Loucy (cell line): ENCODE results near the gene ATP6V0E2.

ENCODE experiments used
- H2AFZ ChIP-seq: fragments of 200-600 bp; sonication (generic); 2 replicates; pipeline ENCODE4 v1.6.0; 2016; ENCODE audit warnings: antibody characterized with exemption, mild to moderate bottlenecking, low read length, moderate library complexity
- H3F3A ChIP-seq: fragments of 200-600 bp; 2 replicates; pipeline ENCODE4 v1.6.0; 2016; ENCODE audit warnings: antibody characterized with exemption, low read depth, mild to moderate bottlenecking
- H3K27me3 ChIP-seq: fragments of 200-600 bp; sonication (generic); 2 replicates; pipeline ENCODE4 v1.6.1; 2014; ENCODE audit warnings: low read length, mild to moderate bottlenecking; ENCODE audit not compliant: insufficient read depth, poor library complexity, severe bottlenecking
- H3K36me3 ChIP-seq: fragments of 200-600 bp; sonication (generic); 2 replicates; pipeline ENCODE4 v1.6.1; 2016; ENCODE audit warnings: low read length; ENCODE audit not compliant: insufficient read depth
- H3K4me1 ChIP-seq: fragments of 200-600 bp; sonication (generic); 2 replicates; pipeline ENCODE4 v1.5.1; 2014; ENCODE audit warnings: low read length, mild to moderate bottlenecking; ENCODE audit not compliant: insufficient read depth, poor library complexity, severe bottlenecking
- H3K4me2 ChIP-seq: fragments of 200-600 bp; sonication (generic); 2 replicates; pipeline ENCODE4 v1.6.0; 2014; ENCODE audit warnings: antibody characterized with exemption, low read length, low read depth, mild to moderate bottlenecking; ENCODE audit not compliant: poor library complexity, severe bottlenecking
- H3K4me3 ChIP-seq: fragments of 200-600 bp; sonication (generic); 2 replicates; pipeline ENCODE4 v1.5.1; 2014; ENCODE audit warnings: low read length, mild to moderate bottlenecking, mixed read lengths; ENCODE audit not compliant: poor library complexity, severe bottlenecking
- H3K79me2 ChIP-seq: fragments of 200-600 bp; sonication (generic); 2 replicates; pipeline ENCODE4 v1.6.1; 2014; ENCODE audit warnings: low read length; ENCODE audit not compliant: insufficient read depth
- H3K9ac ChIP-seq: fragments of 200-600 bp; sonication (generic); 2 replicates; pipeline ENCODE4 v1.6.0; 2014; ENCODE audit warnings: mild to moderate bottlenecking, low read depth, low read length, moderate library complexity; ENCODE audit not compliant: poor library complexity, severe bottlenecking
- H3K9me2 ChIP-seq: fragments of 200-600 bp; sonication (generic); replicated peaks from 2 replicates; pipeline ENCODE4 v1.6.1; 2016; ENCODE audit warnings: low read depth, low read length, mixed read lengths
- H3K9me3 ChIP-seq: fragments of 200-600 bp; sonication (generic); 2 replicates; pipeline ENCODE4 v1.6.1; 2014; ENCODE audit warnings: mild to moderate bottlenecking, antibody characterized with exemption, low read length, low read depth; ENCODE audit not compliant: insufficient read depth
- H4K20me1 ChIP-seq: fragments of 200-600 bp; sonication (generic); 2 replicates; pipeline ENCODE4 v1.6.0; 2014; ENCODE audit warnings: antibody characterized with exemption, low read length, mild to moderate bottlenecking; ENCODE audit not compliant: insufficient read depth, poor library complexity, severe bottlenecking
- CTCF ChIP-seq: fragments of 200-600 bp; sonication (generic); conservative IDR thresholded peaks from 2 replicates; pipeline ENCODE4 v1.5.1; 2014; ENCODE audit warnings: mild to moderate bottlenecking, antibody characterized with exemption, low read length
- EZH2phosphoT487 ChIP-seq: fragments of 200-600 bp; IDR thresholded peaks from 2 replicates; pipeline ENCODE4 v1.6.1; 2018; ENCODE audit warnings: antibody characterized with exemption, mild to moderate bottlenecking, moderate library complexity, borderline replicate concordance

The ATP6V0E2 gene

GRCh38 chr7:149883048-149883438, 9.3 kb downstream of the ATP6V0E2 start:
- Histone ChIP-seq H3K27me3 (no peaks in the 10 kb centered on the region), H2AFZ (no peak overlapping the region), H3K9me2 (no peaks in the 10 kb centered on the region), H3F3A (no peaks in the 10 kb centered on the region), H4K20me1 (no peaks in the 10 kb centered on the region), H3K9me3 (no peaks in the 10 kb centered on the region), H3K9ac (no peak overlapping the region), H3K79me2 (no peaks in the 10 kb centered on the region), H3K4me2 (peak overlapping the region; percentile 4), H3K4me3 (no peak overlapping the region), H3K4me1 (peaks cover 4% of the 10 kb centered on the region), H3K36me3 (no peaks in the 10 kb centered on the region)
- no peak for TF ChIP-seq EZH2phosphoT487
- TF ChIP-seq CTCF, result no peak

GRCh38 chr7:149883452-149883861, 9.7 kb downstream of the ATP6V0E2 start:
- Histone ChIP-seq H3K9me2 (no peaks in the 10 kb centered on the region), H4K20me1 (no peaks in the 10 kb centered on the region), H3K36me3 (no peaks in the 10 kb centered on the region), H2AFZ (no peak overlapping the region), H3K27me3 (no peaks in the 10 kb centered on the region), H3K4me1 (peaks cover 4% of the 10 kb centered on the region), H3K9ac (no peak overlapping the region), H3F3A (no peaks in the 10 kb centered on the region), H3K4me3 (no peak overlapping the region), H3K79me2 (no peaks in the 10 kb centered on the region), H3K9me3 (no peaks in the 10 kb centered on the region), H3K4me2 (peak overlapping the region; percentile 4)
- TF ChIP-seq EZH2phosphoT487 (no peak), CTCF (peak; percentile 92)

- no peak overlapping the region for H2AFZ ChIP-seq
- no peaks in the 10 kb centered on the region for H3K36me3 ChIP-seq
- no peaks in the 10 kb centered on the region for H3K9me3 ChIP-seq
- no peaks in the 10 kb centered on the region for H3K79me2 ChIP-seq
- H3K27me3 ChIP-seq, result no peaks in the 10 kb centered on the region
- TF ChIP-seq EZH2phosphoT487 (no peak), CTCF (no peak)
- peaks cover 4% of the 10 kb centered on the region for H3K4me1 ChIP-seq
- no peak overlapping the region for H3K4me3 ChIP-seq
- no peaks in the 10 kb centered on the region for H4K20me1 ChIP-seq
- no peak overlapping the region for H3K4me2 ChIP-seq
- H3K9me2 ChIP-seq, result no peaks in the 10 kb centered on the region
- H3K9ac ChIP-seq, result no peak overlapping the region
- H3F3A ChIP-seq, result no peaks in the 10 kb centered on the region
Measured at GRCh38 chr7:149884016-149884415, 10.2 kb downstream of the ATP6V0E2 start.
